ENCODE data around the gene FGD2. TPM values are rescaled to one million over a fixed set of nuclear protein-coding genes. Genes with fewer than 3 reads are reported as not detected.

FGD2 gene
- total RNA-seq, 1 experiment from 2014 or later = 0.13 TPM

GRCh38 chr6:36983538-36983937 is 21.9 kb upstream of the FGD2 start:
- peaks cover 32 to 33% of the 10 kb centered on the region in 2 experiments for H3K4me1 Mint-ChIP-seq
- H3K14ac ChIP-seq (ENCODE audit: insufficient read depth, low read length) = no peak overlapping the region
- H3K56ac ChIP-seq (ENCODE audit: insufficient read length, low read depth, low read length) = no peak overlapping the region
- H3K27ac Mint-ChIP-seq = no peak overlapping the region
- H3K4ac ChIP-seq (ENCODE audit: low read depth, low read length) = no peak overlapping the region
- no peak overlapping the region for H3T11ph ChIP-seq (ENCODE audit: low read length)
- H4K5ac ChIP-seq (ENCODE audit: insufficient read length, low read depth, low read length) = no peak overlapping the region
- H3K4me1 ChIP-seq (ENCODE audit: insufficient read depth, low read length) = peaks cover 14% of the 10 kb centered on the region; the same call in 1 of the 2 replicates
- H3K27me3 ChIP-seq (ENCODE audit: insufficient read depth, low read length) = no peaks in the 10 kb centered on the region
- no peaks in the 10 kb centered on the region for H3K79me1 ChIP-seq (ENCODE audit: insufficient read depth, low read depth, low read length, poor library complexity, severe bottlenecking)
- H3K9ac ChIP-seq (ENCODE audit: extremely low read depth, insufficient read length, low read length) = no peak overlapping the region
- no peak for DNase-seq
- no peak overlapping the region for H3K23ac ChIP-seq (ENCODE audit: insufficient read length, low read depth, low read length)
- no peak for TF ChIP-seq CTCF (conservative IDR thresholded peaks at IDR 0.05)
- no peak overlapping the region for H2BK12ac ChIP-seq (ENCODE audit: insufficient read length, low read depth, low read length)
- no CpG with 5 or more reads among the region's 3 CpGs for WGBS (ENCODE audit: extremely low coverage, insufficient read length, low lambda C conversion rate)
- H2AK5ac ChIP-seq (ENCODE audit: insufficient read length, low read length) = no peak overlapping the region
- H4K20me1 ChIP-seq (ENCODE audit: control insufficient read depth, insufficient read depth, insufficient read length) = no peaks in the 10 kb centered on the region
- no peak overlapping the region for H2BK5ac ChIP-seq (ENCODE audit: insufficient read length, low read length)
- H2AFZ ChIP-seq (ENCODE audit: low read length) = no peak overlapping the region
- peaks cover 21% of the 10 kb centered on the region for H3K23me2 ChIP-seq (ENCODE audit: insufficient read length, low read depth, low read length, poor library complexity, severe bottlenecking)
- no peak overlapping the region for H2BK20ac ChIP-seq (ENCODE audit: low read depth, low read length, poor library complexity, severe bottlenecking)
- H3K27ac ChIP-seq (ENCODE audit: insufficient read length, low read depth, low read length) = no peak overlapping the region
- H3K4me3 Mint-ChIP-seq = no peak overlapping the region
- H3K4me2 ChIP-seq (ENCODE audit: insufficient read depth, insufficient read length, low read length) = peak overlapping the region; percentile 78
- H3K9me3 Mint-ChIP-seq = no peaks in the 10 kb centered on the region
- H3K27me3 Mint-ChIP-seq (ENCODE audit: low read depth) = no peaks in the 10 kb centered on the region
- no peaks in the 10 kb centered on the region for H3K9me3 ChIP-seq (ENCODE audit: control insufficient read depth, low read depth, low read length)
- peaks cover 48% of the 10 kb centered on the region; the same call in 1 of the 2 replicates for H3K79me2 ChIP-seq (ENCODE audit: insufficient read depth, low read length)
- H2BK120ac ChIP-seq (ENCODE audit: low read depth, low read length, poor library complexity, severe bottlenecking) = no peak overlapping the region
- H4K91ac ChIP-seq (ENCODE audit: insufficient read length, low read depth, low read length) = no peak overlapping the region
- H2BK15ac ChIP-seq (ENCODE audit: low read depth, low read length) = no peak overlapping the region
- H3K36me3 Mint-ChIP-seq (ENCODE audit: insufficient read depth in 1 of 3, low read depth in 3 of 3) = peaks cover 7 to 15% (median 9%) of the 10 kb centered on the region in 3 experiments
- H4K8ac ChIP-seq (replicated peaks; ENCODE audit: insufficient read length, low read depth, low read length) = no peak overlapping the region
- no peak overlapping the region for H3K18ac ChIP-seq (ENCODE audit: insufficient read length, low read depth, low read length)
